Esophagus (tissue), 2 donors: ENCODE results near the gene HEMK1. TPM values are rescaled to one million over a fixed set of nuclear protein-coding genes. Genes with fewer than 3 reads are reported as not detected.

Experiments used
- H3K27ac ChIP-seq, 2 donors: one replicate each; pipeline ENCODE4 v1.5.1; 2013; ENCODE audit warnings: low read depth in 2 of 2, mild to moderate bottlenecking in 2 of 2, inconsistent platforms in 1 of 2, low read length in 1 of 2, moderate library complexity in 1 of 2
- H3K27me3 ChIP-seq, 2 donors: one replicate each; pipeline ENCODE4 v1.6.1; 2013; ENCODE audit warnings: low read length in 2 of 2, control low read depth in 1 of 2, mild to moderate bottlenecking in 1 of 2; ENCODE audit not compliant: insufficient read depth in 2 of 2, control insufficient read depth in 1 of 2
- H3K36me3 ChIP-seq, 2 donors: one replicate each; pipeline ENCODE4 v1.6.1; 2013; ENCODE audit warnings: low read length in 1 of 2; ENCODE audit not compliant: control insufficient read depth in 2 of 2, insufficient read depth in 2 of 2
- H3K4me1 ChIP-seq, 2 donors: one replicate each; pipeline ENCODE4 v1.6.1; 2013; ENCODE audit warnings: low read length in 1 of 2; ENCODE audit not compliant: control insufficient read depth in 2 of 2, insufficient read depth in 2 of 2
- H3K4me3 ChIP-seq, 2 donors: one replicate each; pipeline ENCODE4 v1.5.1; 2013; ENCODE audit warnings: low read length in 2 of 2, mild to moderate bottlenecking in 2 of 2, low read depth in 1 of 2, moderate library complexity in 1 of 2
- H3K9me3 ChIP-seq, 2 donors: one replicate each; pipeline ENCODE4 v1.6.1; 2013; ENCODE audit warnings: mild to moderate bottlenecking in 2 of 2, low read depth in 1 of 2, low read length in 1 of 2, moderate library complexity in 1 of 2; ENCODE audit not compliant: control insufficient read depth in 2 of 2, insufficient read depth in 1 of 2
- WGBS, 2 donors: extraction: QIAGEN DNeasy Blood & Tissue Kit; methylation state at CpG; one replicate each; pipeline ENCODE4 v1.1.7; 2013; 5-methylcytosine and 5-hydroxymethylcytosine counted together
- polyA plus RNA-seq, 2 donors: library from polyadenylated mRNA; stranded (reverse); fragments of 200-250 nt; gene quantifications; one replicate each; pipeline ENCODE4 v1.2.3, GENCODE V29; 2013
- donor health status: healthy with polysubstance abuse.
- donor health status: Bipolar disorder and iron deficiency.

The HEMK1 gene
- polyA plus RNA-seq, 2 donors: 8.3 to 12.9 TPM

DNA sequence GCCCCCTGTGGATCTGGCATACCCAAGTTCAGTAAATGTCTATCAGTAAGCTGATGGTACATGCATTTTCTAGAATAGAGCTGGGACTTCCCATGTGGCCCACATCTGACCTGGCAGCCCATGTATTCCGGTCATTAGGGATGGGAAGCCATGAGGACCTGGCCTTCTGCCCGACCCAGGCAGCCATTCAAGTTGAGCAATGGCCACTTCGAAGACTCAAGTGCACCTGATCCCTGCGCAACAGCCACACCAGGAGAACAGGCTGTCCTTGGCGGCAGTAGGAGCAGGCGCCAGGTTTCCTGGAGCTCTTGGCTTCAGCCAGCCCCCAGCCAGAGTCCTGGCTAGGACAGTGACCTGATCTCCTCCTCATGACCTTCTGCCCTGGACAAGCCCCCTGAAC, 14.6 kb downstream of the HEMK1 start:
- H3K4me1 ChIP-seq: no peaks in the 10 kb centered on the region
- no peak overlapping the region for H3K27ac ChIP-seq
- H3K27me3 ChIP-seq: no peaks in the 10 kb centered on the region
- WGBS, 2 donors: 83 to 91% methylated on average over 6 of the region's 6 CpGs
- H3K4me3 ChIP-seq: no peak overlapping the region
- peaks cover 3 to 29% of the 10 kb centered on the region in 2 donors for H3K36me3 ChIP-seq
- no peaks in the 10 kb centered on the region for H3K9me3 ChIP-seq

DNA sequence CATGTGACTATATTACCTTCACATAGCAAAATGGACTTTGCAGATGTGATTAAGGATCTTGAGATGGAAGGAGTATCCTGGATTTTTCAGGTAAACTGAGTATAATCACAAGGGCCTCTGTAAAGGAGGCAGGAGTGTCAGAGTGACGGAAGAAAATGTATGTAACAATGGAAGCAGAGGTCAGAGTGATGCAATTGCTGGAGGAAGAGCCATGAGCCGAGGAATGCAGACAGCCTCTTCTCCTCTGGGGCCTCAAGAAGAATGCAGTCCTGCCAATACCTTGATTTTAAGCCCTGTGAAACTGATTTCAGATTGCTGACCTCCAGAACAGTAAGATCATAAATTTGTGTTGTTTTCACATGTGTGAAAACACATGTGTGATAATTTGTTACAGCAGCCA, 15.1 kb downstream of the HEMK1 start:
- peaks cover under 1 to 26% of the 10 kb centered on the region in 2 donors for H3K36me3 ChIP-seq
- no peaks in the 10 kb centered on the region for H3K4me1 ChIP-seq
- no peak overlapping the region for H3K4me3 ChIP-seq
- H3K27ac ChIP-seq: no peak overlapping the region
- no peaks in the 10 kb centered on the region for H3K9me3 ChIP-seq
- 77 to 78% methylated on average over 2 of the region's 2 CpGs for WGBS, 2 donors
- no peaks in the 10 kb centered on the region for H3K27me3 ChIP-seq

DNA sequence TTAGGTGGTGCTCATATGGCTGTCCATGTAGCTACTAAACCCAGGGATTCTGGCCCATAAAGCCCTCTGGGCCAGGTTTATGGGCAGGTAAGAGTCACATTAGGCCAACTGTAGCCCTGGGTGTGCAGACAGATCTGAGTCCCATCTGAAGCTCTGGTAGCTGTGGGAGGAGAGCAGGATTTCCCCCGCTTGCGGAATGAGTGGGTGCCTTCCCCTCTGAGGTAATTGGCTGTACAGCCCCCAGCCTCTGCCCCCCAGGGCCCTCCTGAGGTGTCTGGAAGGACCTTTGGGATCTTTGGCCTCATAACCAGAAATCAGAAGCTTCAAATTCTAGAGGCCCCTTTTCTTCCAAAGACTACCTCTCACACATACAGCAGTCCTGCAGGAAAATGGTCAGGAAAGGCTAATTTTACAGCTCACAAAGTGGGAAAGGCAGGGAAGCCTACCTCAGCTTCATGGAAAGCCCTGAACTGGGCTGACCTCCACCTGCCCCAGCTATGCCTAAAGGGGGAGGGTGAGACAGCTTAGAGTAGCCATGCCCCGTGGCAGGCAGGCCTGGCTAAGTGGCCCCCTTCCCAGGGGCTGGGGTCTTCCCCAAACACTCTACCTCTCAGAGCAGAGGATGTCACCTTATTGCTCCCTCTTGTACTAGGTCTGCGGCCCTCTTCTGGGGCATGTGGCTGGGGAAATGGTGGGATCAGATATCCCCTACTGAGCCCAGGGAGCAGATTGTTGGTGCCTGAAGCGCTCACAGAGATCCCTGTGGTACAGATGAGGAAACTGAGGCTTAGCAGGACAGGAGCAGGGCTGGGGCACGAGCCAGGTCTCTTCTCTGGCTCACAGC, 16.8 kb downstream of the HEMK1 start:
- no peak overlapping the region for H3K4me3 ChIP-seq
- peaks cover 0 to 16% of the 10 kb centered on the region in 2 donors for H3K36me3 ChIP-seq
- H3K9me3 ChIP-seq: no peaks in the 10 kb centered on the region
- H3K4me1 ChIP-seq: peaks cover 0 to 6% of the 10 kb centered on the region in 2 donors
- WGBS, 2 donors: 87 to 90% methylated on average over 6 of the region's 6 CpGs
- H3K27me3 ChIP-seq: no peaks in the 10 kb centered on the region
- H3K27ac ChIP-seq: no peak overlapping the region

- H3K27me3 ChIP-seq: no peaks in the 10 kb centered on the region
- no peak overlapping the region for H3K4me3 ChIP-seq
- no peaks in the 10 kb centered on the region for H3K9me3 ChIP-seq
- no peak overlapping the region for H3K27ac ChIP-seq
- peaks cover 0 to 14% of the 10 kb centered on the region in 2 donors for H3K36me3 ChIP-seq
- peaks cover 0 to 11% of the 10 kb centered on the region in 2 donors for H3K4me1 ChIP-seq
- WGBS, 2 donors: 66 to 67% methylated on average over 3 of the region's 3 CpGs
Measured at GRCh38 chr3:50586763-50587070, 17.4 kb downstream of the HEMK1 start.

- no peaks in the 10 kb centered on the region for H3K27me3 ChIP-seq
- H3K4me3 ChIP-seq: no peak overlapping the region
- no peaks in the 10 kb centered on the region for H3K9me3 ChIP-seq
- WGBS, 2 donors: 86 to 96% methylated on average over 6 of the region's 6 CpGs
- H3K4me1 ChIP-seq: peaks cover 0 to 12% of the 10 kb centered on the region in 2 donors
- H3K27ac ChIP-seq: no peak overlapping the region
- H3K36me3 ChIP-seq: peaks cover 0 to 7% of the 10 kb centered on the region in 2 donors
Measured at GRCh38 chr3:50587373-50587772, 18.1 kb downstream of the HEMK1 start.

- Histone ChIP-seq H3K27me3 (no peaks in the 10 kb centered on the region), H3K4me3 (no peak overlapping the region), H3K9me3 (no peaks in the 10 kb centered on the region), H3K36me3 (peaks cover 0 to 4% of the 10 kb centered on the region in 2 donors), H3K4me1 (peaks cover 0 to 15% of the 10 kb centered on the region in 2 donors), H3K27ac (no peak overlapping the region)
- 49 to 54% methylated on average over 17 of the region's 17 CpGs for WGBS, 2 donors
Measured at GRCh38 chr3:50587806-50588758, 18.8 kb downstream of the HEMK1 start.

DNA sequence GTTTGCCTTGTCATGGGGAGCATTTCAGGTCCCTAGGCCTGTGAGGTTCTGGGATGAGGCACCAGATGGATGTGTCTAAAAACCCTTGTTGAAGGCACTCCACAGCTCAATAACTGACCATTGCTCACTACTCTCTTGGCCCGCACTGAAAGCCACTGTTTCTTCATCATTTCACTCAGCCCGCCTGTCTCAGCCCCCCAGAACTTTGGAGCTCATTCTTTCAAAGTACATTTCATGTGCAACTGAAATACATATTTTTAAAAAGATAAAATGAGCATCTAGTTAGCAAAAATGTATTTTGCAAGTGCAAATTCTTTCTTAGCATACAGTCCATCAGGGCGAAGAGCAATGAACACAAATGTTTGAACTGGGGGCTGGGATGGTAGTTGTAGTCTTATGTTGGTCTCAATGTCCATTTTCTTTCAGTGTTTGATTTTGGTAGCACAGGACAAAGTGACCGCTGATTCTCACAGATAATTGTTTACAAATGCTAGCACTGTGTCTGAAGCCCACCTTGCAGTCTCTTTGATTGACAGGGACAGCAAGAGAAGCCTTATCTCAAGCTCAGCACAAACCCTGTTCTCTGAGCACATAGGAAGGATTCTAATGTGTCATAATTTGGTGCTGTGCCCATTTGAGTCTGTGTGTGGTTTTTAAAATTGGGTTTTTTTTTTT, 19.6 kb downstream of the HEMK1 start:
- H3K27ac ChIP-seq: no peak overlapping the region
- H3K4me3 ChIP-seq: no peak overlapping the region
- H3K27me3 ChIP-seq: no peaks in the 10 kb centered on the region
- no peaks in the 10 kb centered on the region for H3K9me3 ChIP-seq
- H3K36me3 ChIP-seq: no peaks in the 10 kb centered on the region
- WGBS, 2 donors: 85% methylated on average over 4 of the region's 4 CpGs
- peaks cover 0 to 15% of the 10 kb centered on the region in 2 donors for H3K4me1 ChIP-seq

GRCh38 chr3:50591196-50591741, 21.9 kb downstream of the HEMK1 start:
- no peaks in the 10 kb centered on the region for H3K36me3 ChIP-seq
- H3K4me3 ChIP-seq: no peak overlapping the region
- WGBS, 2 donors: 40 to 50% methylated on average over 9 of the region's 9 CpGs
- no peaks in the 10 kb centered on the region for H3K27me3 ChIP-seq
- no peaks in the 10 kb centered on the region for H3K9me3 ChIP-seq
- H3K4me1 ChIP-seq: peaks cover 0 to 15% of the 10 kb centered on the region in 2 donors
- peak overlapping the region; percentile 35 to 78 for H3K27ac ChIP-seq

DNA sequence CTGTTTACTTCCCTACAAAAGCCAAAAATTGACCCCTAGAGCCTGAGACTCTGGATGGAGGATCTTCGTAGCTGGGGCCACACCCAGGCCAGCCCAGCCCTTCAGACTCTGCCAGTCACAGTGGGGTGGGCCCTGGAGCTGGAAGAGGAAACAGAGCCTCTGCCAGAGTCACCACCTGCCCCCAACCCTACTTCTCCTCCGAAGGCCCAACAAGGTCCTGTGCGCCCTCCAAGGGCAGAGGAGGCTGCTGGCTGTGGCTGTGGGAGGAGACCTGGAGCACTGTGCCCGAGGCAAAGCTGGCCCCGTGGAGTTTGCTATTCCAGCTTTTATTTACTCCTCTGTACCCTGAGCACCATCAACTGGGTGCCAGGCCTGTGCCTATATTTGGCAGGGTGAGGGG, 23.2 kb downstream of the HEMK1 start:
- Histone ChIP-seq H3K27me3 (no peaks in the 10 kb centered on the region), H3K4me1 (peaks cover 0 to 15% of the 10 kb centered on the region in 2 donors), H3K27ac (peak overlapping the region in 1 of 2 donors; percentile 44), H3K36me3 (no peaks in the 10 kb centered on the region), H3K9me3 (no peaks in the 10 kb centered on the region), H3K4me3 (no peak overlapping the region)
- WGBS, 2 donors: 34% methylated on average over 5 of the region's 5 CpGs
